ENCODE measurements around the gene MAPK1IP1L.

MAPK1IP1L gene

GRCh38 chr14:55117803-55118441 lies 66.5 kb downstream of the MAPK1IP1L start:
- no peak for TF ChIP-seq CTCF (conservative IDR thresholded peaks at IDR 0.05)
- H3K27ac ChIP-seq = no peak overlapping the region

DNA sequence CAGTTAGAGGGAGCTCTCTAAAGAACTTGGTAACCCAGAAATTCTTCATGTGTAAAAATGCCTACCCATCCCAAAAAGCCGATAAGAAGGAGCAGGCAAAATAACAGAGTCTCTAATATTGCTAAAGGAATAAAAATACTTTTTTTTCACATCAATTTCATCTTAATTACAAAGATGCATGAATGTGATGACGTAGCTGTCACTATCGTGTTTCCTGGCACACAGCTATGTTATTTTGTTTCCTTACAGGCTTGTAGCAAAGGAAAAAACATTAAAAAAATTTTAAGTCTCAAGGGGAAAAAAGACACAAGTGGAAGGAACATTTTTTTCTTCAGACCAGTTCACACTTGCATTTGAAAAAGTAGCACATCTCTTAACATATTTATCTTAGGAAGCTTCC lies 67.3 kb downstream of the MAPK1IP1L start:
- TF ChIP-seq CTCF (conservative IDR thresholded peaks at IDR 0.05) = no peak
- H3K27ac ChIP-seq = no peak overlapping the region
